A673 (cell line): Measurements from ENCODE around the gene CASP9. TPM values are rescaled to one million over a fixed set of nuclear protein-coding genes. Genes with fewer than 3 reads are reported as not detected.
"Not testable (repeated sequence)": the region's sequence is repeated elsewhere in the genome, so short reads cannot be mapped to it uniquely, and the experiment has no call there.

ENCODE experiments used
- BruUV-seq: library from RNA; stranded (reverse); fragments of 400-500 nt; replicated peaks from 2 replicates; lab custom pipeline; 2021; lab: Mats Ljungman, UMichigan
- CTCF ChIA-PET: fragments of 300-600 bp; sonication (Branson Sonifier 250); formaldehyde crosslinking; loops from one replicate; lab custom pipeline; 2022; ENCODE audit warnings: antibody characterized with exemption; lab: Charles Lee
- POLR2A ChIA-PET: fragments of 300-600 bp; sonication (Branson Sonifier 250); formaldehyde crosslinking; loops from one replicate; lab custom pipeline; 2022; ENCODE audit warnings: antibody characterized with exemption; ENCODE audit not compliant: low non-redundant PET; lab: Charles Lee
- DNase-seq: peaks from one replicate; pipeline ENCODE4 v3.0.0-alpha.2; 2015; ENCODE audit warnings: low spot score
- H3K27ac ChIP-seq: fragments of 200-600 bp; sonication (generic); 2 replicates; pipeline ENCODE4 v1.5.1; 2016; ENCODE audit warnings: mixed run types, low read depth, mild to moderate bottlenecking, mixed read lengths, antibody characterized with exemption, low read length; ENCODE audit not compliant: poor library complexity, severe bottlenecking
- H3K27me3 ChIP-seq: fragments of 200-600 bp; sonication (generic); replicated peaks from 2 replicates; pipeline ENCODE4 v1.6.1; 2017; ENCODE audit warnings: mixed run types, low read depth, mild to moderate bottlenecking, mixed read lengths, antibody characterized with exemption, low read length; ENCODE audit not compliant: insufficient read depth, poor library complexity
- H3K36me3 ChIP-seq: fragments of 200-600 bp; sonication (generic); 2 replicates; pipeline ENCODE4 v1.6.1; 2016; ENCODE audit warnings: mixed run types, mild to moderate bottlenecking, mixed read lengths, antibody characterized with exemption, low read length; ENCODE audit not compliant: insufficient read depth, poor library complexity, severe bottlenecking
- H3K4me1 ChIP-seq: fragments of 200-600 bp; sonication (generic); 2 replicates; pipeline ENCODE4 v1.6.1; 2017; ENCODE audit warnings: mixed run types, mild to moderate bottlenecking, mixed read lengths, antibody characterized with exemption, low read length; ENCODE audit not compliant: insufficient read depth, poor library complexity, severe bottlenecking
- H3K4me3 ChIP-seq: fragments of 200-600 bp; sonication (generic); 2 replicates; pipeline ENCODE4 v1.5.1; 2016; ENCODE audit warnings: low read depth, mixed run types, mild to moderate bottlenecking, mixed read lengths, low read length; ENCODE audit not compliant: poor library complexity, severe bottlenecking
- H3K9me3 ChIP-seq: fragments of 200-600 bp; sonication (generic); 2 replicates; pipeline ENCODE4 v1.6.1; 2016; ENCODE audit warnings: mixed run types, low read depth, mild to moderate bottlenecking, mixed read lengths, antibody characterized with exemption, low read length; ENCODE audit not compliant: poor library complexity, severe bottlenecking
- EZH2 ChIP-seq: fragments of 200-600 bp; sonication (generic); IDR thresholded peaks from 2 replicates; pipeline ENCODE4 v1.6.1; 2017; ENCODE audit warnings: borderline replicate concordance, low read depth, mild to moderate bottlenecking, mixed read lengths, antibody characterized with exemption, low read length; ENCODE audit not compliant: poor library complexity, severe bottlenecking
- intact Hi-C: fragments of 100-400 bp; cut with micrococcal nuclease; formaldehyde crosslinking; loops from one replicate; pipeline ENCODE4 v1.10.0; 2022; ENCODE audit not compliant: unreplicated experiment
- total RNA-seq: library from RNA; stranded (reverse); gene quantifications from 2 replicates; pipeline ENCODE4 v1.2.3, GENCODE V29; 2021
- TF ChIP-seq, protein P1 (sequence below): fragments of 300-800, 200-600 bp; sonication (generic); conservative IDR thresholded peaks from 2 replicates; pipeline ENCODE4 v1.5.1; 2017; ENCODE audit warnings: low read depth, mild to moderate bottlenecking, antibody characterized with exemption, low read length, moderate library complexity, mixed read lengths

CASP9 gene
- total RNA-seq, 1 experiment from 2014 or later: 7.0 TPM

- no peaks in the 10 kb centered on the region for H3K36me3 ChIP-seq
- H3K9me3 ChIP-seq: no peaks in the 10 kb centered on the region
- intact Hi-C loops: no loop called here
- H3K27me3 ChIP-seq: no peaks in the 10 kb centered on the region
- H3K27ac ChIP-seq: no peak overlapping the region
- H3K4me1 ChIP-seq: no peaks in the 10 kb centered on the region
- no peak overlapping the region for H3K4me3 ChIP-seq
- DNase-seq: no peak
- no peak for TF ChIP-seq EZH2
- TF ChIP-seq, protein P1, sequence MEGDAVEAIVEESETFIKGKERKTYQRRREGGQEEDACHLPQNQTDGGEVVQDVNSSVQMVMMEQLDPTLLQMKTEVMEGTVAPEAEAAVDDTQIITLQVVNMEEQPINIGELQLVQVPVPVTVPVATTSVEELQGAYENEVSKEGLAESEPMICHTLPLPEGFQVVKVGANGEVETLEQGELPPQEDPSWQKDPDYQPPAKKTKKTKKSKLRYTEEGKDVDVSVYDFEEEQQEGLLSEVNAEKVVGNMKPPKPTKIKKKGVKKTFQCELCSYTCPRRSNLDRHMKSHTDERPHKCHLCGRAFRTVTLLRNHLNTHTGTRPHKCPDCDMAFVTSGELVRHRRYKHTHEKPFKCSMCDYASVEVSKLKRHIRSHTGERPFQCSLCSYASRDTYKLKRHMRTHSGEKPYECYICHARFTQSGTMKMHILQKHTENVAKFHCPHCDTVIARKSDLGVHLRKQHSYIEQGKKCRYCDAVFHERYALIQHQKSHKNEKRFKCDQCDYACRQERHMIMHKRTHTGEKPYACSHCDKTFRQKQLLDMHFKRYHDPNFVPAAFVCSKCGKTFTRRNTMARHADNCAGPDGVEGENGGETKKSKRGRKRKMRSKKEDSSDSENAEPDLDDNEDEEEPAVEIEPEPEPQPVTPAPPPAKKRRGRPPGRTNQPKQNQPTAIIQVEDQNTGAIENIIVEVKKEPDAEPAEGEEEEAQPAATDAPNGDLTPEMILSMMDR: no peak
- CTCF ChIA-PET: no interaction called here
- POLR2A ChIA-PET: no interaction called here
- BruUV-seq: no TSS peak
Measured at GRCh38 chr1:15492596-15492995, 31.4 kb downstream of the CASP9 start.

GRCh38 chr1:15491010-15491409 is 33.0 kb downstream of the CASP9 start:
- H3K27me3 ChIP-seq, H3K4me3 ChIP-seq, H3K4me1 ChIP-seq, POLR2A ChIA-PET, H3K9me3 ChIP-seq, BruUV-seq, H3K36me3 ChIP-seq, intact Hi-C loops, CTCF ChIA-PET, H3K27ac ChIP-seq, DNase-seq: not testable (repeated sequence)

DNA sequence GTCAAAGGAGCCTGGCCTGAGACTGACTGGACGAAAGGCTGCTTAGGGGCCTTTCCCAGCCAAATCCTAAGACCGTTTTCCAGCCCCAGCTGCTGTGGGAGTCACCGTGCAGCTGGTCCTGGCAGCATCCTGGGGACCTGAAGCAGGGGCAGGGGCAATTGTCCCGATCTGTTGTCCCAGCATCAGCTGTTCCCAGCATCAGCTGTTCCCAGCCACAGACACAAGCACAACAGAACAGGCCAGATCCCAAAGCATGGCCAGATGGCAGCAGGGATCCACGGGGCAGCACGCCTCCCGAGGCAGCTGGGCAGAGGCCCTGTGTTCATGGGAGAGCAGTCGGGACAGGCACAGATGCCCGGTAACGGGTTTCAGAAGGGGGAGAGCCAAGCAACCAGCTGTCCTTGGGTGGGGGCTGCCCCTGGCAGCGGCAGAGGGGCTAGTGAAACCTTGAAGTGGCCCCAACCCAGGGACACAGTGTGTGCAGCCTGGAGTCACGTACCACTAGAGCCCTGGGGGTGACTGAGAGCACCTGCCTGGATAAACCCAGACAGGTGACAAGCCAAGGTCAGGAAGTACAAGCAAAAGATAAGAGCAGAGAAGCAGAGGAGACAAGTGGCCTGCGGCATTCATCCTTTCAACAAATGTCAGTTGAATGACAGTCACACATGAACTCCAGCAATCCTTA is 34.8 kb downstream of the CASP9 start:
- H3K4me3 ChIP-seq: no peak overlapping the region
- no peaks in the 10 kb centered on the region for H3K9me3 ChIP-seq
- no peaks in the 10 kb centered on the region for H3K36me3 ChIP-seq
- ChIA-PET POLR2A (no interaction called here), CTCF (no interaction called here)
- no TSS peak for BruUV-seq
- intact Hi-C loops: no loop called here
- no peak overlapping the region for H3K27ac ChIP-seq
- H3K4me1 ChIP-seq: no peaks in the 10 kb centered on the region
- no peak for DNase-seq
- TF ChIP-seq EZH2: no peak
- TF ChIP-seq, protein P1: no peak
- H3K27me3 ChIP-seq: no peaks in the 10 kb centered on the region

DNA sequence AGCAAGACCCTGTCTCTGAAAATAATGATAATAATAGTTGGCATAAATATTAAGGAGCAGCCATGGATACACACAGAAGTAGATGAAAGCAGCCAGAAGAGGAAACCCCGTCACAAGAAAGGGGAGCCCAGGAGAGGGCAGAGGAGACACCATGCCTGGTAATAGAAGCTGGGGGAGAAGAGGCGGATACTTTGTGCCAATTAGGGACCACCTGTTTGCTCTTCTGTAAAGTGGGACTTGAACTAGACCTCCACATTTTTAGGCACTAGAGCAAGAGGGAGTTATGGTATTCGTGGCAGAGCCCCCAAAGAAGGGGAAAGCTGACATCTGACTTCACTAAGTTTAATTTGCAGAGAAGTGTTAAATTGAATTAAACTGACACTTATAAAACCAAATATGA is 35.6 kb downstream of the CASP9 start:
- TF ChIP-seq, protein P1: no peak
- TF ChIP-seq EZH2: no peak
- CTCF ChIA-PET: no interaction called here

GRCh38 chr1:15486844-15487610 is 37.0 kb downstream of the CASP9 start:
- H3K9me3 ChIP-seq, H3K36me3 ChIP-seq, H3K27me3 ChIP-seq, DNase-seq, H3K4me1 ChIP-seq, CTCF ChIA-PET, intact Hi-C loops, H3K27ac ChIP-seq, POLR2A ChIA-PET, H3K4me3 ChIP-seq, BruUV-seq: not testable (repeated sequence)

More for the DNA sequence above, 35.6 kb downstream of the CASP9 start:
- intact Hi-C loops: no loop called here
- Histone ChIP-seq H3K9me3 (no peaks in the 10 kb centered on the region), H3K4me1 (no peaks in the 10 kb centered on the region), H3K36me3 (no peaks in the 10 kb centered on the region), H3K4me3 (no peak overlapping the region), H3K27me3 (no peaks in the 10 kb centered on the region), H3K27ac (no peak overlapping the region)
- POLR2A ChIA-PET: no interaction called here
- no TSS peak for BruUV-seq
- DNase-seq: no peak
